ENCODE data around the gene ITGAX.

ITGAX gene

DNA sequence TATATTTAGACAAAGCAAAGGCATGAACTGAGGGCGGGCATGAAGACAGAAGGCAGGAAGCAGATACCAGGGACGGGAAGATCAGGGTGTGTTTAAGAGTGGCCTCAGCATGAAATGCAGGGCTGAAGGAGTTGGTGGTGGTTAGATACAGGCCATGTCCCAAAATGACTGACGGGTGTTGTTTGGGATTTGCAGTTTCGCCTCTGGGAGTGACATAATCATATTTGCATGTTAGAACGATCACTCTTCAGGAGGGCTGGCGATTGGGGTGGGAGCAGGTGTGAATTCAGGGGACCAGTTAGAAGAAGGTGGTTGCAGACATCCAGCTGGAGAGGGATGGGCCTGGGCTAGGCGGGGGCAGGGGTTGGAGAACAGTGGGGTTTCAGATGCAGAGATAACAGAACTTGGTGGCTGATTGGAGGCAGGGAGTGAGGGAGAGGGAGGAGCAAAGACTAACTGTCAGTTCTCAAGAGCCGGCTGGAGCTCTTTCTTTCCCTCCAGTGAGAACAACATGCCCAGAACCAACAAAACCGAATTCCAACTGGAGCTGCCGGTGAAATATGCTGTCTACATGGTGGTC is 27.2 kb upstream of the ITGAX start:
- H3K27ac ChIP-seq (ENCODE audit: insufficient read depth in 1 of 2, low read depth in 1 of 2, low read length in 2 of 2, poor library complexity in 1 of 2, severe bottlenecking in 2 of 2) = no peak overlapping the region
- H3K27me3 ChIP-seq (replicated peaks in 2 of 5; ENCODE audit: control insufficient read depth in 4 of 5, insufficient read depth in 5 of 5, low read length in 4 of 5) = peaks cover 0 to 4% (median 0%) of the 10 kb centered on the region in 5 experiments
- ChIA-PET CTCF (interaction anchor here (0.8 to 1.2 kb wide), 2 partner anchors 137 to 169 kb away, joined by 3 read pairs; no protein-coding TSS in a partner anchor), POLR2A (no interaction called here)
- peaks cover 4 to 25% (median 20%) of the 10 kb centered on the region in 4 experiments for H3K4me1 ChIP-seq (ENCODE audit: control extremely low read depth in 1 of 4, control insufficient read depth in 4 of 4, insufficient read depth in 4 of 4, low read length in 3 of 4)
- peaks cover 0 to 1% (median 0%) of the 10 kb centered on the region in 5 experiments for H3K9me3 ChIP-seq (ENCODE audit: control extremely low read depth in 1 of 5, control insufficient read depth in 4 of 5, insufficient read depth in 2 of 5, low read depth in 1 of 5, low read length in 4 of 5)
- no peaks in the 10 kb centered on the region for H3K36me3 ChIP-seq (ENCODE audit: control insufficient read depth in 4 of 4, insufficient read depth in 4 of 4, low read length in 3 of 4)
- peak overlapping the region in 3 of 7 experiments; percentile 1 to 24 (median 10) for H3K4me3 ChIP-seq (ENCODE audit: control insufficient read depth in 1 of 7, extremely low read depth in 1 of 7, insufficient read depth in 4 of 7, low read depth in 2 of 7, low read length in 6 of 7)
- DNase-seq = peak in 2 of 3 donors; percentile 53 to 70
- 15% methylated on average over 5 of the region's 10 CpGs for WGBS (ENCODE audit: insufficient coverage)

DNA sequence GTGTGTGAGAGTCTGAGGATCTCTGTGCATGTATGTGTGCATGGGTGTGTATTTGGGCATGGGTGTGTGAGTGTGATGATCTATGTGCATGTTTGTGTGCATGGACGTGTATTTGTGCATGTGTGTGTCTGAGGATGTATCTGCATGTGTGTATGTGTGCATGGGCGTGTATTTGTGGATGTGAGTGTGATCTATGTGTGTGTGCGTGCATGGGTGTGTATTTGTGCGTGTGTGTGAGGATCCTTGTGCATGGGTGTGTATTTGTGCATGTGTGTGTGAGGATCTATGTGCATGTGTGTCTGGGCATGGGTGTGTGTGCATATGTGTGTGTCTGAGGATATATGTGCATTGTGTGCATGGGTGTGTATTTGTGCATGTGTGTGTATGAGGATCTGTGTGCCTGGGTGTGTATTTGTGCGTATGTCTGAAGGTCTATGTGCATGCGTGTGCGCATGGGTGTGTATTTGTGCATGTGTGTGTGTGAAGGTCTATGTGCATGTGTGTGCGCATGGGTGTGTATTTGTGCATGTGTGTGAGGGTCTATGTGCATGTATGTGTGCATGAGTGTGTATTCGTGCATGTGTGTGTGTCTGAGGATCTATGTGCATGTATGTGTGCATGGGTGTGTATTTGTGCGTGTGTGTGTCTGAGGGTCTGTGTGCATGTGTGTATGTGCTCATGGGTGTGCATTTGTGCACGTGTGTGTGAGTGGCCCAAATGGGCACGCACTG is 26.5 kb upstream of the ITGAX start:
- ChIA-PET POLR2A (no interaction called here), CTCF (interaction anchor here (0.8 to 1.2 kb wide), 2 partner anchors 138 to 169 kb away, joined by 3 read pairs; no protein-coding TSS in a partner anchor)
- no peak for DNase-seq
- Histone ChIP-seq H3K9me3 (ENCODE audit: control extremely low read depth in 1 of 5, control insufficient read depth in 4 of 5, insufficient read depth in 2 of 5, low read depth in 1 of 5, low read length in 4 of 5) (no peaks in the 10 kb centered on the region), H3K27me3 (replicated peaks in 2 of 5; ENCODE audit: control insufficient read depth in 4 of 5, insufficient read depth in 5 of 5, low read length in 4 of 5) (peaks cover 0 to 4% (median 0%) of the 10 kb centered on the region in 5 experiments), H3K4me1 (ENCODE audit: control extremely low read depth in 1 of 4, control insufficient read depth in 4 of 4, insufficient read depth in 4 of 4, low read length in 3 of 4) (peaks cover 4 to 26% (median 20%) of the 10 kb centered on the region in 4 experiments), H3K4me3 (ENCODE audit: control insufficient read depth in 1 of 7, extremely low read depth in 1 of 7, insufficient read depth in 4 of 7, low read depth in 2 of 7, low read length in 6 of 7) (peak overlapping the region in 3 of 7 experiments; percentile 1 to 24 (median 10)), H3K36me3 (ENCODE audit: control insufficient read depth in 4 of 4, insufficient read depth in 4 of 4, low read length in 3 of 4) (no peaks in the 10 kb centered on the region), H3K27ac (ENCODE audit: insufficient read depth in 1 of 2, low read depth in 1 of 2, low read length in 2 of 2, poor library complexity in 1 of 2, severe bottlenecking in 2 of 2) (no peak overlapping the region)
- WGBS (ENCODE audit: insufficient coverage) = 84% methylated on average over 8 of the region's 12 CpGs

DNA sequence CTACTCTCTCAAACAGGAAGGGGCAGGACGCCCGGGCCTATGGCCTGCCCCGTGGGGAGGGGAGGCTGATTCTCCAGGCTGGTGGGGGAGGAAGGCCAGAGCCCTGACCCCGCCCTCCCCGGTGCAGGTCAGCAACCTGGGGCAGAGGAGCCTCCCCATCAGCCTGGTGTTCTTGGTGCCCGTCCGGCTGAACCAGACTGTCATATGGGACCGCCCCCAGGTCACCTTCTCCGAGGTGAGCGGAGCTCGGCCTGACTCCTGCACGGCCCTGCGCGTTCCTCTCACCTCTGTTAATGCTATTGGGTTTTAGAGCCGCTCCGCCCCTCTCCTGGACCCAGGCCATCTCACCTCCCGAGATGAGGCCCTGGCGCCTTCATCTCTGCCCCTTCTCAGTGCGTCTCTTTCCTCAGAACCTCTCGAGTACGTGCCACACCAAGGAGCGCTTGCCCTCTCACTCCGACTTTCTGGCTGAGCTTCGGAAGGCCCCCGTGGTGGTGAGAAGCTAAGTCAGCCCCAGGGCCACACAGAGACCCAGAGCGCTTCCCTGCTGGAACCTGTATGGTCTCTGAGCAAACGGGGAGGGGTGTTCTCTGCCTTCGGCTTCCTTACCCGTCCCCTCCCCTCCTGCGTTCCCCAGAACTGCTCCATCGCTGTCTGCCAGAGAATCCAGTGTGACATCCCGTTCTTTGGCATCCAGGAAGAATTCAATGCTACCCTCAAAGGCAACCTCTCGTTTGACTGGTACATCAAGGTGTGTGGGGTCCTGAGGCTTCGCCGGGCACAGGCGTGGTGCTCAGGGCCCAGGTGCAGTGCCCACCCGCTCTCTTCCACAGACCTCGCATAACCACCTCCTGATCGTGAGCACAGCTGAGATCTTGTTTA is 25.1 kb upstream of the ITGAX start:
- no peaks in the 10 kb centered on the region for H3K9me3 ChIP-seq (ENCODE audit: control extremely low read depth in 1 of 5, control insufficient read depth in 4 of 5, insufficient read depth in 2 of 5, low read depth in 1 of 5, low read length in 4 of 5)
- WGBS (ENCODE audit: insufficient coverage) = 93% methylated on average over 36 of the region's 39 CpGs
- peaks cover 0 to 4% (median 0%) of the 10 kb centered on the region in 5 experiments for H3K27me3 ChIP-seq (replicated peaks in 2 of 5; ENCODE audit: control insufficient read depth in 4 of 5, insufficient read depth in 5 of 5, low read length in 4 of 5)
- ChIA-PET POLR2A (no interaction called here), CTCF (interaction anchor here (0.9 kb wide), 1 partner anchor 46 kb away, joined by 4 read pairs; no protein-coding TSS in a partner anchor)
- no peak for DNase-seq
- no peak overlapping the region for H3K27ac ChIP-seq (ENCODE audit: insufficient read depth in 1 of 2, low read depth in 1 of 2, low read length in 2 of 2, poor library complexity in 1 of 2, severe bottlenecking in 2 of 2)
- peaks cover 4 to 32% (median 21%) of the 10 kb centered on the region in 4 experiments for H3K4me1 ChIP-seq (ENCODE audit: control extremely low read depth in 1 of 4, control insufficient read depth in 4 of 4, insufficient read depth in 4 of 4, low read length in 3 of 4)
- H3K36me3 ChIP-seq (ENCODE audit: control insufficient read depth in 4 of 4, insufficient read depth in 4 of 4, low read length in 3 of 4) = no peaks in the 10 kb centered on the region
- H3K4me3 ChIP-seq (ENCODE audit: control insufficient read depth in 1 of 7, extremely low read depth in 1 of 7, insufficient read depth in 4 of 7, low read depth in 2 of 7, low read length in 6 of 7) = no peak overlapping the region

DNA sequence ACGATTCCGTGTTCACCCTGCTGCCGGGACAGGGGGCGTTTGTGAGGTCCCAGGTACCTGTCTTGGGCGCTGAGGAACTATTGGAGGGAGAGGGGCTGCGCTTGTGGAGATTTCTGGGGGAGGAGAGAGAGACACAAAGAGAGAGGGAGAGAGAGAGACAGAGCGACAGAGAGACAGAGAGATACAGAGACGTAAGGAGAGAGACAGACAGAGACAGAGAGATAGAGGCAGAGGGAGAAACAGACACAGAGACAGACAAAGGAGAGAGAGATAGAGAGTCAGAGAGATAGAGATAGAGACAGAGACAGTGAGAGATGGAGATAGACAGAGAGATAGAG is 24.5 kb upstream of the ITGAX start:
- Histone ChIP-seq H3K36me3 (ENCODE audit: control insufficient read depth in 4 of 4, insufficient read depth in 4 of 4, low read length in 3 of 4) (no peaks in the 10 kb centered on the region), H3K4me3 (ENCODE audit: control insufficient read depth in 1 of 7, extremely low read depth in 1 of 7, insufficient read depth in 4 of 7, low read depth in 2 of 7, low read length in 6 of 7) (peak overlapping the region in 3 of 7 experiments; percentile 68 to 84 (median 71)), H3K9me3 (ENCODE audit: control extremely low read depth in 1 of 5, control insufficient read depth in 4 of 5, insufficient read depth in 2 of 5, low read depth in 1 of 5, low read length in 4 of 5) (no peaks in the 10 kb centered on the region), H3K4me1 (ENCODE audit: control extremely low read depth in 1 of 4, control insufficient read depth in 4 of 4, insufficient read depth in 4 of 4, low read length in 3 of 4) (peaks cover 4 to 32% (median 21%) of the 10 kb centered on the region in 4 experiments), H3K27me3 (replicated peaks in 2 of 5; ENCODE audit: control insufficient read depth in 4 of 5, insufficient read depth in 5 of 5, low read length in 4 of 5) (peaks cover 0 to 5% (median 0%) of the 10 kb centered on the region in 5 experiments), H3K27ac (ENCODE audit: insufficient read depth in 1 of 2, low read depth in 1 of 2, low read length in 2 of 2, poor library complexity in 1 of 2, severe bottlenecking in 2 of 2) (no peak overlapping the region)
- CTCF ChIA-PET = interaction anchor here (0.9 kb wide), 1 partner anchor 45 kb away, joined by 4 read pairs; no protein-coding TSS in a partner anchor
- POLR2A ChIA-PET = no interaction called here
- DNase-seq = no peak
- 83% methylated on average over 8 of the region's 8 CpGs for WGBS (ENCODE audit: insufficient coverage)

DNA sequence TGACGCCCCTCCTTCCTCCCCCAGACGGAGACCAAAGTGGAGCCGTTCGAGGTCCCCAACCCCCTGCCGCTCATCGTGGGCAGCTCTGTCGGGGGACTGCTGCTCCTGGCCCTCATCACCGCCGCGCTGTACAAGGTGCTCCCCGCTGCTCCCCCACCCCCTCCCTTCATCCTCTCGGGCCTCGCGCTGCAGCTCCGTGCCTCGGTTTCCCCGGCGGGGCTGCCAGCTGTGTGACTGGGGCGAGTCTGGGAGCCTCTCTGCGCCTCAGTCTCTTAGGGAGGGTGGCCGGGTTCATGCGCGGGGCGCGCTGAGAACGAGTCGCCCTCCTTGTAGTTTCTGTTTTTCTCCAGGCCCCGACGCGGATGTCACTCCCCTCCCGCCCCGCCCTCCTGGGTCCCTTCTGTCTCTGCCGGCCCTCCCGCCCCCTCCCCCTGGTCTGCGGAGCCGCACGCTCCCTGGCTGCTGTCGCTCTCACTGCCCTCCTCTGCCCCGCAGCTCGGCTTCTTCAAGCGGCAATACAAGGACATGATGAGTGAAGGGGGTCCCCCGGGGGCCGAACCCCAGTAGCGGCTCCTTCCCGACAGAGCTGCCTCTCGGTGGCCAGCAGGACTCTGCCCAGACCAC is 23.7 kb upstream of the ITGAX start:
- H3K4me3 ChIP-seq (ENCODE audit: control insufficient read depth in 1 of 7, extremely low read depth in 1 of 7, insufficient read depth in 4 of 7, low read depth in 2 of 7, low read length in 6 of 7) = peak overlapping the region; percentile 48 to 84 (median 56)
- peaks cover 4 to 32% (median 21%) of the 10 kb centered on the region in 4 experiments for H3K4me1 ChIP-seq (ENCODE audit: control extremely low read depth in 1 of 4, control insufficient read depth in 4 of 4, insufficient read depth in 4 of 4, low read length in 3 of 4)
- ChIA-PET CTCF (interaction anchor here (0.9 kb wide), 1 partner anchor 44 kb away, joined by 4 read pairs; no protein-coding TSS in a partner anchor), POLR2A (no interaction called here)
- peak; percentile 61 to 83 (median 76) for DNase-seq
- no peaks in the 10 kb centered on the region for H3K36me3 ChIP-seq (ENCODE audit: control insufficient read depth in 4 of 4, insufficient read depth in 4 of 4, low read length in 3 of 4)
- no peak overlapping the region for H3K27ac ChIP-seq (ENCODE audit: insufficient read depth in 1 of 2, low read depth in 1 of 2, low read length in 2 of 2, poor library complexity in 1 of 2, severe bottlenecking in 2 of 2)
- H3K9me3 ChIP-seq (ENCODE audit: control extremely low read depth in 1 of 5, control insufficient read depth in 4 of 5, insufficient read depth in 2 of 5, low read depth in 1 of 5, low read length in 4 of 5) = no peaks in the 10 kb centered on the region
- WGBS (ENCODE audit: insufficient coverage) = 2% methylated on average over 25 of the region's 46 CpGs
- peaks cover 0 to 5% (median 0%) of the 10 kb centered on the region in 5 experiments for H3K27me3 ChIP-seq (replicated peaks in 2 of 5; ENCODE audit: control insufficient read depth in 4 of 5, insufficient read depth in 5 of 5, low read length in 4 of 5)

DNA sequence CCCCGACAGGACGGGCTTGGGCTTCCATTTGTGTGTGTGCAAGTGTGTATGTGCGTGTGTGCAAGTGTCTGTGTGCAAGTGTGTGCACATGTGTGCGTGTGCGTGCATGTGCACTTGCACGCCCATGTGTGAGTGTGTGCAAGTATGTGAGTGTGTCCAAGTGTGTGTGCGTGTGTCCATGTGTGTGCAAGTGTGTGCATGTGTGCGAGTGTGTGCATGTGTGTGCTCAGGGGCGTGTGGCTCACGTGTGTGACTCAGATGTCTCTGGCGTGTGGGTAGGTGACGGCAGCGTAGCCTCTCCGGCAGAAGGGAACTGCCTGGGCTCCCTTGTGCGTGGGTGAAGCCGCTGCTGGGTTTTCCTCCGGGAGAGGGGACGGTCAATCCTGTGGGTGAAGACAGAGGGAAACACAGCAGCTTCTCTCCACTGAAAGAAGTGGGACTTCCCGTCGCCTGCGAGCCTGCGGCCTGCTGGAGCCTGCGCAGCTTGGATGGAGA is 23.1 kb upstream of the ITGAX start:
- Histone ChIP-seq H3K27ac (ENCODE audit: insufficient read depth in 1 of 2, low read depth in 1 of 2, low read length in 2 of 2, poor library complexity in 1 of 2, severe bottlenecking in 2 of 2) (no peak overlapping the region), H3K4me1 (ENCODE audit: control extremely low read depth in 1 of 4, control insufficient read depth in 4 of 4, insufficient read depth in 4 of 4, low read length in 3 of 4) (peaks cover 4 to 32% (median 21%) of the 10 kb centered on the region in 4 experiments), H3K4me3 (ENCODE audit: control insufficient read depth in 1 of 7, extremely low read depth in 1 of 7, insufficient read depth in 4 of 7, low read depth in 2 of 7, low read length in 6 of 7) (peak overlapping the region in 6 of 7 experiments; percentile 37 to 84 (median 59)), H3K36me3 (ENCODE audit: control insufficient read depth in 4 of 4, insufficient read depth in 4 of 4, low read length in 3 of 4) (no peaks in the 10 kb centered on the region), H3K9me3 (ENCODE audit: control extremely low read depth in 1 of 5, control insufficient read depth in 4 of 5, insufficient read depth in 2 of 5, low read depth in 1 of 5, low read length in 4 of 5) (no peaks in the 10 kb centered on the region), H3K27me3 (replicated peaks in 2 of 5; ENCODE audit: control insufficient read depth in 4 of 5, insufficient read depth in 5 of 5, low read length in 4 of 5) (peaks cover 0 to 5% (median 0%) of the 10 kb centered on the region in 5 experiments)
- DNase-seq = no peak
- POLR2A ChIA-PET = no interaction called here
- CTCF ChIA-PET = interaction anchor here (0.9 to 1.1 kb wide), 2 partner anchors 23 to 29 kb away, joined by 3 to 4 read pairs; partner anchors contain the start of gene ITGAX
- 93% methylated on average over 22 of the region's 23 CpGs for WGBS (ENCODE audit: insufficient coverage)

Measured in common myeloid progenitor, CD34-positive (primary cell).